Muscle layer of duodenum (tissue), 2 donors: Measurements from ENCODE around the gene MRPL30.
"Not testable (repeated sequence)": the region's sequence is repeated elsewhere in the genome, so short reads cannot be mapped to it uniquely, and the experiment has no call there.

Experiments
- H3K27ac ChIP-seq: one replicate; pipeline ENCODE4 v1.7.0; 2013; ENCODE audit warnings: mild to moderate bottlenecking, low read length
- H3K27me3 ChIP-seq: one replicate; pipeline ENCODE4 v1.7.0; 2013; ENCODE audit warnings: low read depth, mild to moderate bottlenecking, control low read depth, low read length
- H3K36me3 ChIP-seq, 2 donors: one replicate each; pipeline ENCODE4 v1.7.0; 2013; ENCODE audit warnings: low read length in 2 of 2, control low read depth in 1 of 2, mild to moderate bottlenecking in 1 of 2; ENCODE audit not compliant: insufficient read depth in 2 of 2, control insufficient read depth in 1 of 2
- H3K4me1 ChIP-seq, 2 donors: one replicate each; pipeline ENCODE4 v1.7.0; 2013; ENCODE audit warnings: low read length in 2 of 2, mild to moderate bottlenecking in 2 of 2, control low read depth in 1 of 2, moderate library complexity in 1 of 2; ENCODE audit not compliant: insufficient read depth in 2 of 2, control insufficient read depth in 1 of 2
- H3K4me3 ChIP-seq, 2 donors: one replicate each; pipeline ENCODE4 v1.7.0; 2013; ENCODE audit warnings: low read length in 2 of 2, low read depth in 1 of 2, mild to moderate bottlenecking in 1 of 2
- H3K9me3 ChIP-seq, 2 donors: one replicate each; pipeline ENCODE4 v1.7.0; 2013; ENCODE audit warnings: low read length in 2 of 2, control low read depth in 1 of 2, mild to moderate bottlenecking in 1 of 2; ENCODE audit not compliant: control insufficient read depth in 1 of 2
- donor health status: healthy.

MRPL30 gene

DNA sequence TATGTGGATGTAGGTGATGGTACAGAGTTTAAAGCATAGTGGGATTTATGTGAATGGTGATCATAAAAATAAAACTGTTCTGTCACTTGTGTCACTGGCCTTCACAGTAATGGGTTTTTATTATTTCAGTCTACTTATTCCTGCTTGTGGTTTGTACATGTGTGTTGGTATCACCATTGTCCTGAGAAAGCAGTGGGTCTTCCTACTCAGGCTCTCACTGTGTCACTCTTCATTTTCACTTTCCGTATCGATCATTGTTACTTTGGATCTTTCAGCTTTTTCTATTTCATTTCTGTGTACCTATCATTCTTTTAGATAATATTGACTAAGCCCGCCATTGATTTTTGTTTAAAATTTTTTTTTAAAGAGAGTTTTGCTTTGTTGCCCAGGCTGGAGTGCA, 7.4 kb downstream of the MRPL30 start:
- H3K4me1 ChIP-seq, result peaks cover 0 to 14% of the 10 kb centered on the region in 2 donors
- no peaks in the 10 kb centered on the region for H3K27me3 ChIP-seq
- peaks cover 11 to 33% of the 10 kb centered on the region in 2 donors for H3K36me3 ChIP-seq
- H3K4me3 ChIP-seq, result no peak overlapping the region
- H3K27ac ChIP-seq, result no peak overlapping the region
- H3K9me3 ChIP-seq, result no peaks in the 10 kb centered on the region

DNA sequence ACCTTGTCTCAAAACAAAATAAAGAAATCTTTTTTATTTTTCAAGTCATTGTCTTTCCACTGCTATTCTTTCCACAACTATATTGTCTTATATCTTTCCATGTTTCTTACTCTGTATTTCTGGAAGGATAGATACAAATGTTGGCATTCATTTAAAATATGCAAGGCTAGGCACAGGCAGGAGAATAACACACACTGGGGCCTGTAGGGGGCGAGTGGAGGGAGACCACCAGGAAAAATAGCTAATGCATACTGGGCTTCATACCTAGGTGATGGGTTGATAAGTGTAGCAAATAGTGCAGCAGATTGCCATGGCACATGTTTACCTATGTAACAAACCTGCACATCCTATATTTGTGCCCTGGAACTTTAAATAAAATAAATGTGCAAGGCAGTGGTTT, 9.6 kb downstream of the MRPL30 start:
- H3K4me3 ChIP-seq, result no peak overlapping the region
- no peaks in the 10 kb centered on the region for H3K27me3 ChIP-seq
- no peaks in the 10 kb centered on the region for H3K9me3 ChIP-seq
- no peaks in the 10 kb centered on the region for H3K4me1 ChIP-seq
- H3K27ac ChIP-seq, result no peak overlapping the region
- peaks cover 14 to 36% of the 10 kb centered on the region in 2 donors for H3K36me3 ChIP-seq

DNA sequence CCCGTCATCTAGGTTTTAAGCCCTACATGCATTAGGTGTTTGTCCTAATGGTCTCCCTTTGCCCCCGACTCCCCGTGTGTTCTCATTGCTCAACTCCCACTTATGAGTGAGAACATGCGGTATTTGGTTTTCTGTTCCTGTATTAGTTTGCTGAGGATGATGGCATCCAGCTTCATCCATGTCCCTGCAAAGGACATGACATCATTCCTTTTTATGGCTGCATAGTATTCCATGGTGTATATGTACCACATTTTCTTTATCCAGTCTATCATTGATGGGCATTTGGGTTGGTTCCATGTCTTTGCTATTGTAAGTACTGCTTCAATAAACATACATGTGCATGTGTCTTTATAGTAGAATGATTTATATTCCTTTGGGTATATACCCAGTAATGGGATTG, 11.4 kb downstream of the MRPL30 start:
- H3K9me3 ChIP-seq, result not testable (repeated sequence)
- peaks cover 21 to 49% of the 10 kb centered on the region in 2 donors for H3K36me3 ChIP-seq

DNA sequence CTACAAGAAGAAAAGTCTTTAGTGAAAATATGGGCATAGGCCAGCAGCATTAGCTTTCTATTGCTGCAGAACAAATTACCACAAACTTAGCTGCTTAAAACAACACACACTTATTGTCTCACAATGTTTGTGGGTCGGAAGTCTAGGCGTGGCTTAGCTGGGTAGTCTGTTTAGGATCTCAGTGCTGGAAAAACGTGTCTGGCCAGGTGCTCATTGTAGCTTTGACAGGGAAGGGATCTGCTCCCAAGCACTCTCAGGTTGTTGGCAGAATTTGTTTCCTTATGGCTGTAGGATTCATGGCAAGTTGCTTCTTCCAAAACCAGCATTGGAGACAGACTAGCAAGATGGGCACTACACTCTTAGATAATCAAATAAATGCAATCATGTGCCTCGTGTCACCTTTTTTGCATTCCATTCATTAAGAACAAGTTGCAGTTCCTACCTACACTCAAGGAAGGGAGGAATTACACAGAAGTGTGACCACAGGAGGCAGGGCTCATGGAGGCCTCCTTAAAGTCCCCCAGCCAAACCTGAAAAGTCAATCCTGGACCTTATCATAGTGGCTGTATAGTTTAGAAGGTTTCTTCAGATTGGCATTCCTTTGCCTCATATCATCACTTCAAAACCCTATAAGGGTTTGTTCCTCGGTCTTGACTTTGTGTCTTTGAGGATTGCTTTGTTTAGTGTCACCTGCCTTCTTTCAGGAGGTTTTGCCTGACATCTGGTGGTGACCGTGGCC, 17.3 kb downstream of the MRPL30 start:
- H3K4me3 ChIP-seq, result no peak overlapping the region
- H3K4me1 ChIP-seq, result no peaks in the 10 kb centered on the region
- H3K27ac ChIP-seq, result no peak overlapping the region
- H3K36me3 ChIP-seq, result peaks cover 24 to 27% of the 10 kb centered on the region in 2 donors
- no peaks in the 10 kb centered on the region for H3K27me3 ChIP-seq
- H3K9me3 ChIP-seq, result no peaks in the 10 kb centered on the region

More for the DNA sequence above, 11.4 kb downstream of the MRPL30 start:
- not testable (repeated sequence) for H3K4me1 ChIP-seq, H3K4me3 ChIP-seq, H3K27ac ChIP-seq, H3K27me3 ChIP-seq

DNA sequence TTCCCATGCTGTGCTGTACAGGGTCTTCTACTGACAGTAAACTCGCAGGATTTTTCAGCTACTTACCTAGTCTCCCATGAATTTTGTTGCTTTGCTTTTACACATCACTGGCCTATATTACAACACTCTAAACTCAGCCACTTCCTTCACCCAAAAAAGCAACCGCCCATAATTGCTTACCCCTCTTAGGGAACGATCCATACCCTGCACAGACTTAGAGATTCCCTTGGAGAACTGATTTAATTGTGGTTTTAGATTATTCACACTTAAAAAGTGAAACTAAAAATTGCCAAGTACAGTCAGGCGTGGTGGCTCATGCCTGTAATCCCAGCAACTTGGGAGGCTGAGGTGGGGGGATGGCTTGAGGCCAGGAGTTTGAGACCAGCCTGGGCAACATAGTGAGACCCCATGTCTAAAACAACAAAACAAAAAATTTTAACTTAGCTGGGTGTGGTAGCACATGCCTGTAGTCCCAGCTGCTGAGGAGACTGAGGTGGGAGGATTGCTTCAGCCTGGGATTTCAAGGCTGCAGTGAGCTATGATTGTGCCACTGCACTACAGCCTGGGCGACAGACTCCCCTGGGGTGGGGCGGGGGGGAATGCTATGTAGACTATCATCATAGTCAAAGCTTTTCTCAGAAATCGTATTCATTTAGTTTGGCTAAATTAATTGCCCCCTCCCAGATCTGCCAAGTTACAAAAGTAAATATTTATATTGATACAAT, 19.3 kb downstream of the MRPL30 start:
- H3K27me3 ChIP-seq, result no peaks in the 10 kb centered on the region
- no peak overlapping the region for H3K27ac ChIP-seq
- no peak overlapping the region for H3K4me3 ChIP-seq
- H3K9me3 ChIP-seq, result no peaks in the 10 kb centered on the region
- no peaks in the 10 kb centered on the region for H3K4me1 ChIP-seq
- H3K36me3 ChIP-seq, result peaks cover 23 to 27% of the 10 kb centered on the region in 2 donors

DNA sequence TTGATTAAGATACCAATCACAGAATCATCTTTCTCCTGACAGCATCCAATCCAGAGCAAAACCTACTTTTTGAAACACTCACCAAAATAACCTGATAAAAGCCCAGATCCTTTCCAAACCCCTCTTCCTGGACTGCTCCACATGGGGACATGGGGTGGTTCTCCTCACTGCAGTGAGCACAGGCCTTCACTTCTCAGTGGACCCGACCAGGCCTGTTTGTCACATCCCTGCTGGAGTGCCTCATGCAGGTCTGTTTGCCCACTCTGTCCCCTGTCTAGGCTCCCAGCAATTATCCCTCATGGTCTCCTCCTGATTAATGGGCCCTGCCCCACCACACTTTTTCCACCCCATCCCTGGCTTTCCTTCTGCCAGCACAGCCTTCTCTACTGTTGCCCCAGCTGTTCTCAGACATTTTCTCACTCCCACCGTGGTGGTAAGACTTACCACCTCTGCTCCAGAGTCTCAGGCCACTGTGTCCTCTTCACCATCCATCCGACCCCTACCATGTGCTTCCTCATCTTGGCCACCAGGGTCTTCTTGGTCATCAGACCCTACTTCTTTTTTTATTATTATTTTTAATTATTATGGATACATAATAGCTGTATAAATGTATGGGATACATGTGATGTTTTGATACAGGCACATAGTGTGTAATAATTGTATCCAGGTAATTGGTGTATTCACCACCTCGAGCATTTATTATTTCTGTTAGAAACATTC, 21.1 kb downstream of the MRPL30 start:
- Histone ChIP-seq H3K4me1 (no peaks in the 10 kb centered on the region), H3K4me3 (no peak overlapping the region), H3K36me3 (peaks cover 9 to 12% of the 10 kb centered on the region in 2 donors), H3K27me3 (no peaks in the 10 kb centered on the region), H3K27ac (no peak overlapping the region), H3K9me3 (no peaks in the 10 kb centered on the region)

DNA sequence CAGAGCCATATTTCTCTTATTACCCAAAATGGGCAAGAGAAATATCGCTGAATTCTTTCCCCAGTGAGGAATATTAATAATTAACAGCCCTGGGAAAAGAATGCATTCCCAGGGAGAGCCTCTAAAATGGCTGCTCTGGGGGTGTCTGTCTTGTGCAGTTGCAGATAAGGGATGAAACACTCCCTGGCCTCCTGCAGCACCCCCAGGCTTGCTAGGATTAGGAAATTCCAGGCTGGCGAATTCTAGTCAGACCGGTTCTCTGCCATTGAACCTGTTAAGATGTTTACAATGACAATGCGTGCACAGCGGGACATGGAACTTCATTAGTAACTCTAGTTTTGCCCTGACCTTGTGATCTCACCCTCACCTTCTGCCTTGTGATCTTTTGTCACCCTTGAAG, 24.5 kb downstream of the MRPL30 start:
- no peaks in the 10 kb centered on the region for H3K4me1 ChIP-seq
- H3K4me3 ChIP-seq, result no peak overlapping the region
- H3K27ac ChIP-seq, result no peak overlapping the region
- no peaks in the 10 kb centered on the region for H3K36me3 ChIP-seq
- H3K9me3 ChIP-seq, result peaks cover 0 to 2% of the 10 kb centered on the region in 2 donors
- no peaks in the 10 kb centered on the region for H3K27me3 ChIP-seq

DNA sequence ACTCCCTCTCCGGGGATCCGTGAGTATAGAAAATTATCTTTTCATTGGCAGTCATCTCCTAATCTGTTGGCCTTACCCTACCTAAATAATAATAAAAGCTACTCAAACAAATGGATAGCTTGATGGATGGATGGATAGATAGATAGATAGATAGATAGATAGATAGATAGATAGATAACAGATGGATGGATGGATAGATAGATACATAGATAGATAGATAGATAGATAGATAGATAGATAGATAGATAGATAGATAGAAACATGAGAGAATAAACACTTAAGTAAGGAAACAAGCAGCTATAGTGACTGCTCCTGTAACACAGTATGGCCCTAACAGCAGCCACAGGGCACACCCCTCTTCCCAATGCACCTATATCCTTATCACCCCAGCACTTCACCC, 35.1 kb downstream of the MRPL30 start:
- H3K4me3 ChIP-seq, result no peak overlapping the region
- no peaks in the 10 kb centered on the region for H3K4me1 ChIP-seq
- H3K9me3 ChIP-seq, result no peaks in the 10 kb centered on the region
- H3K27ac ChIP-seq, result no peak overlapping the region
- H3K36me3 ChIP-seq, result peaks cover 0 to 12% of the 10 kb centered on the region in 2 donors
- H3K27me3 ChIP-seq, result no peaks in the 10 kb centered on the region

DNA sequence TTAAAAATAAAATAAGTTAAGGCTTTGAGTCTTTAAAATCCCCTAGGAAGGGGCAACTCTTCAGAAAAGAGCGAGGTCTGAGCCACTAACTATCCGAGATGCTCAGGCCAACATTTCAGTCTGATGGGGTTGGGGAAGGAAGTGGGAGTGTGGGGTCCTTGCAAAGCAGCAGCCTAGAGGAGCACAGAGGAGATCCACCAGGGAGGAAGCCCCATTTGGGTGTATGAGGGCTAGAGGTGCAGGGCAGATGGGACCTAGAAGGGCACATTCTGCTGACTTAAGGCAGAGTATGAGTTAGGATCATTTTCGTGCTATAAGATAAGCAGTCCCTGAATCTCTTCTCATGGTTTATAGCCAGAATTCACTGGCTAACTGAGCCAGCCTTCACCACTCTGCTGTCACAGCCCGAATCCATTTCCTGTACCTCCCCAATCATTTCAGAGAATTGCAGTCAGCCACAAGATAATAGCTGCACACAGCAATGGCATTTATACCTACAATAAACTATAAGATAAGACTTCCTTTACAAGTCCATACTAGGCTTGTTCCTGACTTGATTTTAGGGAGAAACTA, 37.0 kb downstream of the MRPL30 start:
- Histone ChIP-seq H3K36me3 (peaks cover 0 to 12% of the 10 kb centered on the region in 2 donors), H3K27ac (no peak overlapping the region), H3K4me3 (no peak overlapping the region), H3K4me1 (no peaks in the 10 kb centered on the region), H3K9me3 (no peaks in the 10 kb centered on the region), H3K27me3 (no peaks in the 10 kb centered on the region)

DNA sequence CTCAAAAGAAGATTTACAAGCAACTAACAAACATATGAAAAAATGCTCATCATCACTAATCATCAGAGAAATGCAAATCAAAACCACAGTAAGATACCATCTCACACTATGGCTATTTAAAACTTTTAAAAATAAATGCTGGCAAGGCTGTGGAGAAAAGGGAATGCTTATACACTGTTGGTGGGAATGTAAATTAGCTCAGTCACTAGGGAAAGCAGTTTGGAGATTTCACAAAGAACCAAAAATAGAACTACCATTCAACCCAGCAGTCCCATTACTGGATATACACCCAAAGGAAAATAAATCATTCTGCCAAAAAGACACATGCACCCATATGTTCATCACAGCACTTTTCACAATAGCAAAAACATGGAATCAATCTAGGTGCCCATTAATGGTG, 52.2 kb downstream of the MRPL30 start:
- not testable (repeated sequence) for H3K4me1 ChIP-seq, H3K27ac ChIP-seq, H3K9me3 ChIP-seq, H3K36me3 ChIP-seq, H3K4me3 ChIP-seq, H3K27me3 ChIP-seq

DNA sequence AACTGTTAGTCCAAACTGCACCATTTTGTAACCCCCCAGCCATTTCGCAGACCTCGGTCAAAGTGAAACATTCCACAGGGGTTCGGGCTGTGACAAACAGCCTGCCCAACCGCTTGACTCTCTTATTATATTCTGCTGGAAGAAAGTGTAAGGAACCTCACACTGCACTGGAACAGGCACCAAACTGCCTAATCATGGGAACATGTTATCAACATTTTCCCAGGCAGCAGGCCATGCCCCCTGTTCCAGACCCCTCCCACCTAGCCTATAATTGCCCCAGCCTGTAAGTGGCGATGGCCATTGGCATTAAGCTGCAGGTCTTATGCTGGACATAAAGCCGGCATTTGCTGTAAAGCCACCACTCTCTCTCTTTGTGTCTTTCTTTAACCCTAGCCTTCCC, 57.6 kb downstream of the MRPL30 start:
- H3K27ac ChIP-seq, result no peak overlapping the region

More for the DNA sequence above, 57.6 kb downstream of the MRPL30 start:
- Histone ChIP-seq H3K4me3 (no peak overlapping the region), H3K9me3 (no peaks in the 10 kb centered on the region), H3K36me3 (no peaks in the 10 kb centered on the region), H3K4me1 (no peaks in the 10 kb centered on the region), H3K27me3 (no peaks in the 10 kb centered on the region)
